NCI-H446 (cell line): ENCODE measurements around the gene QSOX2.
"Not testable (repeated sequence)": the region's sequence is repeated elsewhere in the genome, so short reads cannot be mapped to it uniquely, and the experiment has no call there.

Source experiments
- DNase-seq, 2 experiments: peaks; one replicate each; lab custom pipeline; 2025; lab: John Stamatoyannopoulos, UW

The QSOX2 gene

GRCh38 chr9:136237486-136238341 lies 7.9 kb downstream of the QSOX2 start:
- no peak for DNase-seq

GRCh38 chr9:136236471-136237410 lies 8.9 kb downstream of the QSOX2 start:
- not testable (repeated sequence) for DNase-seq

GRCh38 chr9:136235709-136236455 lies 9.7 kb downstream of the QSOX2 start:
- no peak for DNase-seq

- no peak for DNase-seq
These were observed 10.4 kb downstream of the QSOX2 start for GRCh38 chr9:136235171-136235570.

GRCh38 chr9:136234597-136234996 lies 11.0 kb downstream of the QSOX2 start:
- DNase-seq = no peak

- no peak for DNase-seq
These were observed 11.7 kb downstream of the QSOX2 start for GRCh38 chr9:136233868-136234267.

GRCh38 chr9:136233411-136233810 lies 12.2 kb downstream of the QSOX2 start:
- DNase-seq = no peak

GRCh38 chr9:136232969-136233368 lies 12.6 kb downstream of the QSOX2 start:
- no peak for DNase-seq

GRCh38 chr9:136231478-136232297 lies 13.9 kb downstream of the QSOX2 start:
- DNase-seq = no peak

- no peak for DNase-seq
These were observed 14.8 kb downstream of the QSOX2 start for GRCh38 chr9:136230773-136231172.

GRCh38 chr9:136230365-136230764 lies 15.2 kb downstream of the QSOX2 start:
- no peak for DNase-seq

GRCh38 chr9:136229096-136230065 lies 16.2 kb downstream of the QSOX2 start:
- no peak for DNase-seq

- no peak for DNase-seq
These were observed 17.3 kb downstream of the QSOX2 start for GRCh38 chr9:136228107-136228875.

- no peak for DNase-seq
These were observed 18.8 kb downstream of the QSOX2 start for GRCh38 chr9:136226680-136227407.

- peak in 1 of 2 experiments; percentile 14 for DNase-seq
These were observed 19.6 kb downstream of the QSOX2 start for GRCh38 chr9:136225748-136226679.

- DNase-seq = no peak
These were observed 20.3 kb downstream of the QSOX2 start for GRCh38 chr9:136225366-136225747.

- DNase-seq = no peak
These were observed 21.6 kb downstream of the QSOX2 start for GRCh38 chr9:136223871-136224640.
